H9 (cell line): ENCODE measurements around the gene TSPAN3. TPM values are rescaled to one million over a fixed set of nuclear protein-coding genes. Genes with fewer than 3 reads are reported as not detected.

Experiments used
- DNase-seq: peaks from one replicate; pipeline ENCODE4 v3.0.0-alpha.2; 2017
- H2AFZ ChIP-seq: one replicate; pipeline ENCODE4 v1.6.1; 2013; ENCODE audit warnings: mild to moderate bottlenecking, low read length, control low read depth, moderate library complexity
- H2AK5ac ChIP-seq: 2 replicates; pipeline ENCODE4 v1.6.1; 2013; ENCODE audit warnings: low read length, control low read depth, mixed read lengths; ENCODE audit not compliant: insufficient read length
- H2BK120ac ChIP-seq: one replicate; pipeline ENCODE4 v1.6.1; 2013; ENCODE audit warnings: low read depth, mild to moderate bottlenecking, low read length, control low read depth, inconsistent platforms; ENCODE audit not compliant: poor library complexity, severe bottlenecking
- H2BK12ac ChIP-seq: 2 replicates; pipeline ENCODE4 v1.6.1; 2013; ENCODE audit warnings: low read length, control low read depth, mixed read lengths, low read depth; ENCODE audit not compliant: insufficient read length
- H2BK15ac ChIP-seq: 2 replicates; pipeline ENCODE4 v1.6.1; 2013; ENCODE audit warnings: low read depth, low read length, control low read depth
- H2BK20ac ChIP-seq: one replicate; pipeline ENCODE4 v1.6.1; 2013; ENCODE audit warnings: low read depth, mild to moderate bottlenecking, low read length, control low read depth, inconsistent platforms; ENCODE audit not compliant: poor library complexity, severe bottlenecking
- H2BK5ac ChIP-seq: 2 replicates; pipeline ENCODE4 v1.6.1; 2013; ENCODE audit warnings: low read length, control low read depth, mixed read lengths; ENCODE audit not compliant: insufficient read length
- H3K14ac ChIP-seq: 2 replicates; pipeline ENCODE4 v1.6.1; 2013; ENCODE audit warnings: low read length, control low read depth; ENCODE audit not compliant: insufficient read depth
- H3K18ac ChIP-seq: 2 replicates; pipeline ENCODE4 v1.6.1; 2013; ENCODE audit warnings: low read depth, mild to moderate bottlenecking, mixed read lengths, low read length, control low read depth; ENCODE audit not compliant: insufficient read length
- H3K23ac ChIP-seq: 2 replicates; pipeline ENCODE4 v1.6.1; 2013; ENCODE audit warnings: low read length, control low read depth, mixed read lengths, low read depth; ENCODE audit not compliant: insufficient read length
- H3K23me2 ChIP-seq: 2 replicates; pipeline ENCODE4 v1.6.1; 2013; ENCODE audit warnings: low read depth, mild to moderate bottlenecking, mixed read lengths, low read length, control low read depth; ENCODE audit not compliant: insufficient read length, poor library complexity, severe bottlenecking
- H3K27ac ChIP-seq: 2 replicates; pipeline ENCODE4 v1.5.1; 2013; ENCODE audit warnings: low read length, control low read depth, mixed read lengths, low read depth; ENCODE audit not compliant: insufficient read length
- H3K27me3 ChIP-seq: 2 replicates; pipeline ENCODE4 v1.6.1; 2013; ENCODE audit warnings: low read length, control low read depth, inconsistent platforms; ENCODE audit not compliant: insufficient read depth
- H3K4ac ChIP-seq: 2 replicates; pipeline ENCODE4 v1.6.1; 2013; ENCODE audit warnings: low read depth, mild to moderate bottlenecking, control low read depth, inconsistent platforms, low read length, moderate library complexity
- H3K4me1 ChIP-seq: 2 replicates; pipeline ENCODE4 v1.6.1; 2013; ENCODE audit warnings: low read length, control low read depth, inconsistent platforms; ENCODE audit not compliant: insufficient read depth
- H3K4me2 ChIP-seq: 2 replicates; pipeline ENCODE4 v1.6.1; 2013; ENCODE audit warnings: low read length, control low read depth, mixed read lengths; ENCODE audit not compliant: insufficient read length, insufficient read depth
- H3K56ac ChIP-seq: 2 replicates; pipeline ENCODE4 v1.6.1; 2013; ENCODE audit warnings: low read depth, mild to moderate bottlenecking, mixed read lengths, low read length, control low read depth; ENCODE audit not compliant: insufficient read length
- H3K79me1 ChIP-seq: 2 replicates; pipeline ENCODE4 v1.6.1; 2013; ENCODE audit warnings: low read depth, mild to moderate bottlenecking, moderate library complexity, low read length, control low read depth, inconsistent platforms; ENCODE audit not compliant: insufficient read depth, poor library complexity, severe bottlenecking
- H3K79me2 ChIP-seq: 2 replicates; pipeline ENCODE4 v1.6.1; 2013; ENCODE audit warnings: low read length, control low read depth, inconsistent platforms; ENCODE audit not compliant: insufficient read depth
- H3K9ac ChIP-seq: 2 replicates; pipeline ENCODE4 v1.6.1; 2013; ENCODE audit warnings: low read length, control low read depth, mixed read lengths; ENCODE audit not compliant: insufficient read length; ENCODE audit errors: extremely low read depth
- H3K9me3 ChIP-seq: one replicate; pipeline ENCODE4 v1.6.1; 2013; ENCODE audit warnings: low read depth, low read length, inconsistent platforms; ENCODE audit not compliant: control insufficient read depth
- H3T11ph ChIP-seq: one replicate; pipeline ENCODE4 v1.6.1; 2013; ENCODE audit warnings: mild to moderate bottlenecking, low read length, control low read depth, inconsistent platforms
- H4K20me1 ChIP-seq: one replicate; pipeline ENCODE4 v1.6.1; 2013; ENCODE audit not compliant: control insufficient read depth, insufficient read length, insufficient read depth
- H4K5ac ChIP-seq: 2 replicates; pipeline ENCODE4 v1.6.1; 2013; ENCODE audit warnings: low read depth, mild to moderate bottlenecking, mixed read lengths, low read length, control low read depth; ENCODE audit not compliant: insufficient read length
- H4K8ac ChIP-seq: replicated peaks from 2 replicates; pipeline ENCODE4 v1.6.1; 2013; ENCODE audit warnings: low read length, control low read depth, mixed read lengths, low read depth; ENCODE audit not compliant: insufficient read length
- H4K91ac ChIP-seq: 2 replicates; pipeline ENCODE4 v1.6.1; 2013; ENCODE audit warnings: low read depth, mild to moderate bottlenecking, moderate library complexity, mixed read lengths, low read length, control low read depth; ENCODE audit not compliant: insufficient read length
- H3K27ac Mint-ChIP-seq, 3 experiments: 2 replicates in 2 of 3; 3 replicates in 1 of 3; pipeline ENCODE4 v1.8.0; 2020 to 2021; ENCODE audit warnings: mixed read lengths in 3 of 3, mild to moderate bottlenecking in 1 of 3, moderate library complexity in 1 of 3
- H3K27me3 Mint-ChIP-seq: 2 replicates; pipeline ENCODE4 v1.8.0; 2021; ENCODE audit warnings: low read depth, mild to moderate bottlenecking, moderate library complexity, mixed read lengths
- H3K36me3 Mint-ChIP-seq, 3 experiments: 2 replicates in 2 of 3; 3 replicates in 1 of 3; pipeline ENCODE4 v1.8.0; 2020 to 2021; ENCODE audit warnings: low read depth in 3 of 3, mixed read lengths in 3 of 3; ENCODE audit not compliant: insufficient read depth in 1 of 3
- H3K4me1 Mint-ChIP-seq, 2 experiments: 2 replicates each; pipeline ENCODE4 v1.8.0; 2020; ENCODE audit warnings: mixed read lengths in 2 of 2
- H3K4me3 Mint-ChIP-seq, 2 experiments: 2 replicates in 1 of 2; 3 replicates in 1 of 2; pipeline ENCODE4 v1.8.0; 2020 to 2021; ENCODE audit warnings: mild to moderate bottlenecking in 2 of 2, mixed read lengths in 2 of 2, moderate library complexity in 1 of 2
- H3K9me3 Mint-ChIP-seq, 2 experiments: 2 replicates in 1 of 2; 3 replicates in 1 of 2; pipeline ENCODE4 v1.8.0; 2020; ENCODE audit warnings: mild to moderate bottlenecking in 2 of 2, mixed read lengths in 2 of 2, moderate library complexity in 1 of 2
- WGBS: extraction: QIAGEN DNeasy Blood & Tissue Kit; methylation state at CpG from one replicate; pipeline ENCODE4 v1.1.7; 2013; ENCODE audit warnings: missing lambda C conversion rate, low lambda C conversion rate, mixed read lengths; ENCODE audit not compliant: insufficient read length; ENCODE audit errors: extremely low coverage; 5-methylcytosine and 5-hydroxymethylcytosine counted together
- total RNA-seq: library from RNA; stranded (reverse); gene quantifications from 2 replicates; pipeline ENCODE4 v1.2.1, GENCODE V29; 2021
- TF ChIP-seq, protein P1 (sequence below): fragments of 200-600 bp; sonication (generic); conservative IDR thresholded peaks from 3 replicates; pipeline ENCODE4 v1.8.0; 2021; ENCODE audit warnings: antibody characterized with exemption, mild to moderate bottlenecking

TSPAN3 gene
- total RNA-seq, 1 experiment from 2014 or later: 117 TPM

DNA sequence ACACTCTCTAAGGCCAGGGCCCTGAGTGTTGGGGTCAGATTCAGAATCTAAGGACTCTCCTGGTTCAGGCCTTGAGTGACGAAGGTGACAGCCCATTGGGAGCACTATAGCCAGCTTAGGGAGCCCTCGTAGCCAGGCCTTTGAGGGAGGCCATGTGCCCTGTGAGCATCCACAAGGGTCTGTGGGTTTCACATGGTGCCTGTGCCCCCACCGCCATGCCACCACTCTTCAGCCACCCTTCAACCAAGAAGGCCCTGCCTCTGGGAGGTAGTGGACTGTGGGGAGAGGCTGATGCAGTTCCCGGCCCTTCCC is 37.5 kb downstream of the TSPAN3 start:
- no peaks in the 10 kb centered on the region for H3K9me3 ChIP-seq
- H3K14ac ChIP-seq: no peak overlapping the region
- H3K79me1 ChIP-seq: no peaks in the 10 kb centered on the region
- H3T11ph ChIP-seq: no peak overlapping the region
- H3K79me2 ChIP-seq: no peaks in the 10 kb centered on the region
- H4K5ac ChIP-seq: no peak overlapping the region
- TF ChIP-seq, protein P1, sequence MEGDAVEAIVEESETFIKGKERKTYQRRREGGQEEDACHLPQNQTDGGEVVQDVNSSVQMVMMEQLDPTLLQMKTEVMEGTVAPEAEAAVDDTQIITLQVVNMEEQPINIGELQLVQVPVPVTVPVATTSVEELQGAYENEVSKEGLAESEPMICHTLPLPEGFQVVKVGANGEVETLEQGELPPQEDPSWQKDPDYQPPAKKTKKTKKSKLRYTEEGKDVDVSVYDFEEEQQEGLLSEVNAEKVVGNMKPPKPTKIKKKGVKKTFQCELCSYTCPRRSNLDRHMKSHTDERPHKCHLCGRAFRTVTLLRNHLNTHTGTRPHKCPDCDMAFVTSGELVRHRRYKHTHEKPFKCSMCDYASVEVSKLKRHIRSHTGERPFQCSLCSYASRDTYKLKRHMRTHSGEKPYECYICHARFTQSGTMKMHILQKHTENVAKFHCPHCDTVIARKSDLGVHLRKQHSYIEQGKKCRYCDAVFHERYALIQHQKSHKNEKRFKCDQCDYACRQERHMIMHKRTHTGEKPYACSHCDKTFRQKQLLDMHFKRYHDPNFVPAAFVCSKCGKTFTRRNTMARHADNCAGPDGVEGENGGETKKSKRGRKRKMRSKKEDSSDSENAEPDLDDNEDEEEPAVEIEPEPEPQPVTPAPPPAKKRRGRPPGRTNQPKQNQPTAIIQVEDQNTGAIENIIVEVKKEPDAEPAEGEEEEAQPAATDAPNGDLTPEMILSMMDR: no peak
- H2BK5ac ChIP-seq: no peak overlapping the region
- Mint-ChIP-seq H3K4me1 (peaks cover 13 to 27% of the 10 kb centered on the region in 2 experiments), H3K9me3 (peaks cover 7 to 10% of the 10 kb centered on the region in 2 experiments), H3K27me3 (peaks cover 4% of the 10 kb centered on the region), H3K4me3 (no peak overlapping the region), H3K36me3 (peaks cover 6 to 12% (median 9%) of the 10 kb centered on the region in 3 experiments; a peak in 6 of 7 replicates), H3K27ac (no peak overlapping the region)
- no peak overlapping the region for H4K91ac ChIP-seq
- H3K4me2 ChIP-seq: no peak overlapping the region
- no CpG with 5 or more reads among the region's 4 CpGs for WGBS
- no peak overlapping the region for H2BK15ac ChIP-seq
- H2BK20ac ChIP-seq: no peak overlapping the region
- no peak overlapping the region for H3K56ac ChIP-seq
- H2AFZ ChIP-seq: no peak overlapping the region
- no peak overlapping the region for H3K4ac ChIP-seq
- no peak overlapping the region for H2BK12ac ChIP-seq
- no peaks in the 10 kb centered on the region for H3K4me1 ChIP-seq
- H3K9ac ChIP-seq: no peak overlapping the region
- no peak overlapping the region for H4K8ac ChIP-seq
- no peak for DNase-seq
- H3K23ac ChIP-seq: no peak overlapping the region
- no peaks in the 10 kb centered on the region for H4K20me1 ChIP-seq
- no peak overlapping the region for H2BK120ac ChIP-seq
- no peak overlapping the region for H3K18ac ChIP-seq
- H2AK5ac ChIP-seq: no peak overlapping the region
- H3K27ac ChIP-seq: no peak overlapping the region
- no peaks in the 10 kb centered on the region for H3K27me3 ChIP-seq
- no peaks in the 10 kb centered on the region for H3K23me2 ChIP-seq
